Trophoblast cell (in vitro differentiated cells and primary cell): ENCODE data around the gene CDH26.

ENCODE experiments used
- DNase-seq, 2 donors: peaks; one replicate each; pipeline ENCODE4 v3.0.0-alpha.2; 2016
- H2AFZ ChIP-seq: 2 replicates; pipeline ENCODE4 v1.6.1; 2013; ENCODE audit warnings: low read length, moderate library complexity, mild to moderate bottlenecking; ENCODE audit not compliant: insufficient read depth, poor library complexity
- H2AK5ac ChIP-seq: 2 replicates; pipeline ENCODE4 v1.6.1; 2013; ENCODE audit warnings: mild to moderate bottlenecking, low read length
- H2BK120ac ChIP-seq: 2 replicates; pipeline ENCODE4 v1.6.1; 2013; ENCODE audit warnings: low read length, mild to moderate bottlenecking, moderate library complexity; ENCODE audit not compliant: insufficient read depth, poor library complexity
- H2BK12ac ChIP-seq: 2 replicates; pipeline ENCODE4 v1.6.1; 2013; ENCODE audit warnings: mild to moderate bottlenecking, low read length, moderate library complexity
- H2BK5ac ChIP-seq: 2 replicates; pipeline ENCODE4 v1.6.1; 2013; ENCODE audit warnings: low read length, low read depth, moderate library complexity, mild to moderate bottlenecking; ENCODE audit not compliant: poor library complexity
- H3K14ac ChIP-seq: 2 replicates; pipeline ENCODE4 v1.6.1; 2013; ENCODE audit warnings: mild to moderate bottlenecking, low read length
- H3K18ac ChIP-seq: 2 replicates; pipeline ENCODE4 v1.6.1; 2013; ENCODE audit warnings: mild to moderate bottlenecking, low read length
- H3K23ac ChIP-seq: 2 replicates; pipeline ENCODE4 v1.6.1; 2013; ENCODE audit warnings: low read length
- H3K27ac ChIP-seq: 2 replicates; pipeline ENCODE4 v1.5.1; 2013; ENCODE audit warnings: low read depth, mild to moderate bottlenecking, inconsistent platforms, low read length, moderate library complexity
- H3K27me3 ChIP-seq: 2 replicates; pipeline ENCODE4 v1.6.1; 2013; ENCODE audit warnings: inconsistent platforms, mild to moderate bottlenecking, low read length, moderate library complexity; ENCODE audit not compliant: insufficient read depth
- H3K36me3 ChIP-seq, 2 experiments: 1 replicate in 1 of 2; 2 replicates in 1 of 2; pipeline ENCODE4 v1.6.1; 2013; ENCODE audit warnings: low read length in 2 of 2, mild to moderate bottlenecking in 2 of 2, moderate library complexity in 1 of 2; ENCODE audit not compliant: insufficient read depth in 2 of 2, control insufficient read depth in 1 of 2
- H3K4ac ChIP-seq: 2 replicates; pipeline ENCODE4 v1.6.1; 2013; ENCODE audit warnings: low read depth, mild to moderate bottlenecking, low read length, moderate library complexity
- H3K4me1 ChIP-seq, 2 experiments: 1 replicate in 1 of 2; 2 replicates in 1 of 2; pipeline ENCODE4 v1.6.1; 2013; ENCODE audit warnings: low read length in 2 of 2, mild to moderate bottlenecking in 2 of 2, moderate library complexity in 1 of 2; ENCODE audit not compliant: insufficient read depth in 2 of 2, control insufficient read depth in 1 of 2
- H3K4me2 ChIP-seq: 2 replicates; pipeline ENCODE4 v1.6.1; 2013; ENCODE audit warnings: inconsistent platforms, mild to moderate bottlenecking, low read length, moderate library complexity
- H3K4me3 ChIP-seq: 2 replicates; pipeline ENCODE4 v1.5.1; 2013; ENCODE audit warnings: mild to moderate bottlenecking, low read depth, low read length, inconsistent platforms
- H3K79me1 ChIP-seq: one replicate; pipeline ENCODE4 v1.6.1; 2013; ENCODE audit warnings: low read length
- H3K79me2 ChIP-seq: 2 replicates; pipeline ENCODE4 v1.6.1; 2013; ENCODE audit warnings: low read length, mild to moderate bottlenecking; ENCODE audit not compliant: control insufficient read depth, insufficient read depth, poor library complexity
- H3K9ac ChIP-seq: 2 replicates; pipeline ENCODE4 v1.6.1; 2013; ENCODE audit warnings: mild to moderate bottlenecking, low read length
- H3K9me3 ChIP-seq: 2 replicates; pipeline ENCODE4 v1.6.1; 2013; ENCODE audit warnings: low read depth, mild to moderate bottlenecking, control low read depth, inconsistent platforms, low read length; ENCODE audit not compliant: insufficient read depth
- H4K12ac ChIP-seq: 2 replicates; pipeline ENCODE4 v1.6.1; 2013; ENCODE audit warnings: low read depth, mild to moderate bottlenecking, low read length, moderate library complexity
- H4K8ac ChIP-seq: 2 replicates; pipeline ENCODE4 v1.6.1; 2013; ENCODE audit warnings: low read depth, mild to moderate bottlenecking, low read length, moderate library complexity
- H4K91ac ChIP-seq: one replicate; pipeline ENCODE4 v1.6.1; 2013; ENCODE audit warnings: low read depth, mild to moderate bottlenecking, low read length, moderate library complexity
- WGBS: extraction: QIAGEN DNeasy Blood & Tissue Kit; methylation state at CpG from one replicate; pipeline ENCODE4 v1.1.7; 2013; ENCODE audit warnings: missing lambda C conversion rate; ENCODE audit not compliant: insufficient read length, insufficient coverage; ENCODE audit errors: extremely low coverage; 5-methylcytosine and 5-hydroxymethylcytosine counted together

Gene CDH26

DNA sequence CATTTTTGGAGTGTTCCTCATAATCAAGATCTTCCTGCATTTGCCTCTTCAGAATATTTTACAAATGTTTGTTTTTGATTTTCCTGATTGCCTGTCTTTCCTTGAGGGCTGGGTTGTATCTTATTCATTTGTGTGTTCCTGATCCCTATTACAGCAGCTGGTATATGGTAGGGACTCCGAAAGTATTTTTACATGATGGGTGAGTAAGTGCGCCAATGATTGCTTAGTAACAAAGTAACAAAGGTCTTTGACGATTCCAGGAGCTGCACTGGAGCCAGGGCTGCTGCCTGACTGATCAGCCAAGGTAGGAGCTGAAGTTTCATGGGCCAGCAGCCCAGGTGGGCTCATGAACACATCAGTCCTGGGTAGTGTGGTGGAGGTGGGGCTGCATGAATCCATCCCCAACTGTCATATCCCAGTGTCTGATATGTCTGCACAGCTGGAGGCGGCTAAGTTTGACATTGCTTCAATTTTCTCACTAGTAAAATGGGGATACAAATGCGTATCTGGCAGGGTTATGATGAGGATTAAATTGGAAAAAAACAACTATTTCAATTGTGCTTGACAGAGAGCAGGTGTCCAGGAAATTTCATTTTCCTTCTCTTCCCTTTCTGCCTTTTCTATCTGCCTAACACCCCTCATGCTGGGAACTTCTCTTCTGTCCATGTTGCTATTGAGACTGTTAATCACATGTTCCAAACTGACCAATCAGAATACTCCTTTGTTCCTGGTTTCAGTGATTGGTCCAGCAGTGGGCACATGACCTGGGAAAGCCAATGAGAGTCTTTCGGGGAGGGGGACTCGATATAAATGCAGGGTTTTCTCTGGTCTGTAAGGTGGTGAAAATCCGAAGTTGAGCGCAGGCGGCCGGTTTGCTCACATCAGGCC is 90.7 kb downstream of the CDH26 start:
- no peak overlapping the region for H3K4ac ChIP-seq
- peak overlapping the region; percentile 7 for H4K8ac ChIP-seq
- H2AFZ ChIP-seq, result no peak overlapping the region
- H3K4me1 ChIP-seq, result no peaks in the 10 kb centered on the region
- H4K12ac ChIP-seq, result no peak overlapping the region
- H3K9me3 ChIP-seq, result no peaks in the 10 kb centered on the region
- H3K79me1 ChIP-seq, result no peaks in the 10 kb centered on the region
- no peak overlapping the region for H3K9ac ChIP-seq
- no peaks in the 10 kb centered on the region for H3K79me2 ChIP-seq
- no CpG with 5 or more reads among the region's 11 CpGs for WGBS
- no peak overlapping the region for H3K18ac ChIP-seq
- no peak overlapping the region for H2BK120ac ChIP-seq
- H3K23ac ChIP-seq, result no peak overlapping the region
- no peaks in the 10 kb centered on the region for H3K27me3 ChIP-seq
- H3K14ac ChIP-seq, result no peak overlapping the region
- no peak overlapping the region for H3K27ac ChIP-seq
- H2BK12ac ChIP-seq, result no peak overlapping the region
- no peak overlapping the region for H4K91ac ChIP-seq
- H3K4me3 ChIP-seq, result no peak overlapping the region
- H3K36me3 ChIP-seq, result no peaks in the 10 kb centered on the region
- no peak overlapping the region for H2AK5ac ChIP-seq
- no peak overlapping the region for H3K4me2 ChIP-seq
- H2BK5ac ChIP-seq, result no peak overlapping the region
- no peak for DNase-seq

DNA sequence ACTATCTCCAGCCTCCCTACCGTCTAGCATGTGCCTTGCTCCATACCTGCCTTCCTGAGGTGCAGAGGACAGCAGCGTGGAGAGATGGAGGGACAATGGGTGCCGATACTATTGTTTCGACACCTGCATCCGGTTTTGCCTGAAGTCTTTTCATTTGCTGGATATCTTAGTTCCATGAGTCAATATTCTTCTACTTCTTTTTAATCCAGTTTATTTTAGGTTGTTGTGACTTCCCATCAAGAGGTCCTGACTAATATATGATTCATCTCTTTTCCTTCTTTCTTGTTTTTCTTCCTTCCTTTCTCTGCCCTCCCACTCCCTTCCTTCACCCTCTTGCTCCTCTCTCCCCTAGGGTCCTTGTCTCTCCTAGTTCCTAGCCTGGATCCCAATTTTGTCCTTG is 91.4 kb downstream of the CDH26 start:
- Histone ChIP-seq H3K23ac (no peak overlapping the region), H3K9me3 (no peaks in the 10 kb centered on the region), H3K27ac (no peak overlapping the region), H2BK120ac (no peak overlapping the region), H3K4me1 (no peaks in the 10 kb centered on the region), H3K9ac (no peak overlapping the region), H2BK12ac (no peak overlapping the region), H2AFZ (no peak overlapping the region), H2AK5ac (no peak overlapping the region), H3K4ac (no peak overlapping the region), H3K27me3 (no peaks in the 10 kb centered on the region), H3K4me2 (no peak overlapping the region), H4K91ac (no peak overlapping the region), H3K18ac (no peak overlapping the region), H2BK5ac (no peak overlapping the region), H3K4me3 (no peak overlapping the region), H4K8ac (no peak overlapping the region), H3K79me1 (no peaks in the 10 kb centered on the region), H3K14ac (no peak overlapping the region), H3K36me3 (no peaks in the 10 kb centered on the region), H3K79me2 (no peaks in the 10 kb centered on the region), H4K12ac (no peak overlapping the region)
- no CpG with 5 or more reads among the region's 5 CpGs for WGBS
- DNase-seq, result no peak

DNA sequence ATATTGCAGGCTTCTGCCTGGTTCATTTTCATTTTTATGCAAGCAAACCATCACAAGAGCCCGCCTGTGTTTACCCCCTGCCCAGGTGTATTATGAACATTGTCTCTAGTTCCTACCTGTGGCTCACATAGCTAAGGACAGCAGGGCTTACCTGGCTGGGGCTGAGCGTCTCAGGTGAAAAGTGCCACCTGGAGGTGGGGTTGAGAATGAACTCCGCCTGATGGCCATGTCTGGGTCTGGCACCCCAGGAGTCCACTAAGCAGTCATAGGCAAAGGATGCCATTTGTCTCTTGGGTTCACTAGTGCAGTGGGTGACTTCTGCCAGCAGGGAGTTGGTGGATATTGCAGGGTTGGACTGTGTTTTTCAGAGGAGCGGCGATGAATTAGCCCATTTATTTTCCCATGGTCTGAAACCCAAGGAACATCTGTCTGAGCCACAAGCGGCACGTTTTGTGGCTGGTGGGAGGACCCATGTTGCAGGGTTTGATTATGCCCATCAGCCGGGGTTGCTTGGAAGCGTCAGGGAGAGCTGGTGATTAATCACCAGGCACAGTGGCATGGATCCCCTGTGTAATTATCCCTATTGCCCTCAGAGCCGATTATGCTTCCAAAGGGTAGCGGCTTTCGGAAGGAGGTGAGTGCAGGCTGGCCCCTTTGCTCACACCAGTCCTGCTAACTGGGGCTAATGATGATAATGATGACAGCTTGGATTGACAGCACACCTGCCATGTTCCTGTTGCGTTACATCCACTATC is 92.1 kb downstream of the CDH26 start:
- no peak overlapping the region for H4K8ac ChIP-seq
- no peak overlapping the region for H3K4me3 ChIP-seq
- H4K12ac ChIP-seq, result no peak overlapping the region
- H2AFZ ChIP-seq, result no peak overlapping the region
- no peak overlapping the region for H3K9ac ChIP-seq
- no peak overlapping the region for H2BK120ac ChIP-seq
- no peaks in the 10 kb centered on the region for H3K9me3 ChIP-seq
- no peaks in the 10 kb centered on the region for H3K36me3 ChIP-seq
- no peak overlapping the region for H3K23ac ChIP-seq
- no peak overlapping the region for H2AK5ac ChIP-seq
- no CpG with 5 or more reads among the region's 13 CpGs for WGBS
- H4K91ac ChIP-seq, result no peak overlapping the region
- no peak overlapping the region for H2BK5ac ChIP-seq
- H3K18ac ChIP-seq, result no peak overlapping the region
- no peak overlapping the region for H3K4ac ChIP-seq
- H3K14ac ChIP-seq, result no peak overlapping the region
- no peaks in the 10 kb centered on the region for H3K79me2 ChIP-seq
- H2BK12ac ChIP-seq, result no peak overlapping the region
- H3K79me1 ChIP-seq, result no peaks in the 10 kb centered on the region
- no peak overlapping the region for H3K27ac ChIP-seq
- no peaks in the 10 kb centered on the region for H3K4me1 ChIP-seq
- no peaks in the 10 kb centered on the region for H3K27me3 ChIP-seq
- no peak overlapping the region for H3K4me2 ChIP-seq
- peak in 1 of 2 donors; percentile 39 for DNase-seq

DNA sequence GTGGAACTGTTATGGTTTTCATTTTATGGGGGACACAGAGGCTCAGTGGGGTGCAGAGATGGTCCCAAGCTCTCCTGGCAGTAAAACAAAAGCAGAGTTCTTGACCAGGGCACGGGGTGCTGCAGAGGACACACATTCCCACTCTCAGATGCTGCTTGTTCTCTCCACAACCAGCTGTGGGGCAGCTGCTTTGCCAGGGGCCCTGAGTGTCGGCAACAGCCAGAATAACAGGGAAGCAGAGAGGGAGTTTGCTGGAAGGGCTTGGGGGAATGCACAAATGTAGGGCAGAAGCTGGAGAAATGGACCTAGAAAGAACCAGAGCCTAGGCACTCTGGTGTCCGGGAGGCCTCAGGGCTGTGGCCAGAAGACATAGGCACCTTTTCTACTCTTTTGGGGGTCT is 93.7 kb downstream of the CDH26 start:
- no peak overlapping the region for H3K23ac ChIP-seq
- no peak overlapping the region for H2BK5ac ChIP-seq
- H2BK12ac ChIP-seq, result no peak overlapping the region
- H2BK120ac ChIP-seq, result no peak overlapping the region
- no peaks in the 10 kb centered on the region for H3K79me1 ChIP-seq
- WGBS, result no CpG with 5 or more reads among the region's 3 CpGs
- no peaks in the 10 kb centered on the region for H3K9me3 ChIP-seq
- no peak overlapping the region for H3K27ac ChIP-seq
- no peak overlapping the region for H4K8ac ChIP-seq
- no peak overlapping the region for H2AFZ ChIP-seq
- no peak for DNase-seq
- H3K79me2 ChIP-seq, result no peaks in the 10 kb centered on the region
- no peak overlapping the region for H2AK5ac ChIP-seq
- H3K14ac ChIP-seq, result no peak overlapping the region
- H3K9ac ChIP-seq, result no peak overlapping the region
- no peaks in the 10 kb centered on the region for H3K36me3 ChIP-seq
- H4K91ac ChIP-seq, result no peak overlapping the region
- no peak overlapping the region for H3K18ac ChIP-seq
- no peaks in the 10 kb centered on the region for H3K27me3 ChIP-seq
- H3K4me1 ChIP-seq, result no peaks in the 10 kb centered on the region
- H3K4ac ChIP-seq, result no peak overlapping the region
- no peak overlapping the region for H3K4me2 ChIP-seq
- peak overlapping the region; percentile 44 for H3K4me3 ChIP-seq
- H4K12ac ChIP-seq, result no peak overlapping the region
